HEK293T (cell line): ENCODE data around the gene CBL.

ENCODE experiments used
- BHLHE40 ChIP-seq: fragments of 450-650 bp; IDR thresholded peaks from 2 replicates; pipeline ENCODE4 v1.6.1; 2016; ENCODE audit warnings: mild to moderate bottlenecking, moderate library complexity, borderline replicate concordance
- CTBP1 ChIP-seq: fragments of 450-650 bp; IDR thresholded peaks from 2 replicates; pipeline ENCODE4 v1.6.1; 2016; ENCODE audit warnings: borderline replicate concordance
- FOXA1 ChIP-seq: fragments of 450-650 bp; IDR thresholded peaks from 2 replicates; pipeline ENCODE4 v1.6.1; 2016; ENCODE audit warnings: mild to moderate bottlenecking
- FOXM1 ChIP-seq: fragments of 450-650 bp; IDR thresholded peaks from 2 replicates; pipeline ENCODE4 v1.6.1; 2017; ENCODE audit warnings: mild to moderate bottlenecking, borderline replicate concordance
- HDGF ChIP-seq: fragments of 450-650 bp; IDR thresholded peaks from 2 replicates; pipeline ENCODE4 v1.6.1; 2017; ENCODE audit warnings: antibody characterized with exemption, borderline replicate concordance
- NFRKB ChIP-seq: fragments of 450-650 bp; IDR thresholded peaks from 2 replicates; pipeline ENCODE4 v1.6.1; 2016; ENCODE audit warnings: mild to moderate bottlenecking, moderate library complexity
- SP1 ChIP-seq: fragments of 450-650 bp; IDR thresholded peaks from 2 replicates; pipeline ENCODE4 v1.6.1; 2017
- TARDBP ChIP-seq: fragments of 450-650 bp; IDR thresholded peaks from 2 replicates; pipeline ENCODE4 v1.6.1; 2016

DNA sequence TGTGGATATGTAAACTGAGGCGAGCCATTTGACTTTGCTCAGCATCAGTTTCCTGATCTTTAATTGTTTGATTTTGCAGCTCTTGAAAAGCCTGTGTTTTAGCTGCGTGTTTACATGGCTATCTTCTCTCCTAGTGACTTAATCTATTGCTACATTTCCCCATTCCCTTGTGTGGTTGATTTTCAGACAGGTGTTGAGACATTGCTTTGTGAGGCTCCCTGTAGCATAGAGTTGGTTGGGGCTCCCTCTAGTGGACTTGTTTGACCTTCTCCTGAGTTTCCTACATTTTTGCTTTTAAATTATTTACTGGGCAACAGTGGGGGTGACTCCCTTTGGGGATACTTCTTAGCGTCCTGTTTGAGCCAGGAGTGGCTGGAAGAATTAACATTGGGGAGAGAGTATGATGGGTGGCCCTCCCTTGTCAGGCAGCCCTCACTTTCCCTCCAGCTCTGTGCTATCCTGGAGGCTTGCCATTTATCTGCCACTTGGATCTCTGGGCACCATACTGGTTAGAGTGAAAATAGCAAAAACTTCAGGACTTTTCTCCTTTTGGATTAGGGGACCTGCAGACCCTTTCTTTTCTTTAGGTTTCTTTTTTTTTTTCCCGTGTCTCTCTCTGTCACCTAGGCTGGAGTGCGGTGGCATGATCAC is 9.2 kb upstream of the CBL start:
- TF ChIP-seq CTBP1, result no peak
- TF ChIP-seq TARDBP, result no peak
- TF ChIP-seq SP1, result no peak
- no peak for TF ChIP-seq HDGF
- TF ChIP-seq FOXM1, result no peak
- no peak for TF ChIP-seq BHLHE40
- TF ChIP-seq NFRKB, result no peak
- no peak for TF ChIP-seq FOXA1
